GM10248 (cell line): ENCODE measurements around the gene HPS1.

Experiments
- CTCF ChIA-PET: fragments of 300-600 bp; sonication (Branson Sonifier 250); formaldehyde crosslinking; extraction: SDS; loops from one replicate; lab custom pipeline; 2021; ENCODE audit warnings: antibody characterized with exemption; lab: Yijun Ruan, JAX
- POLR2A ChIA-PET: fragments of 350-650 bp; sonication (Branson Sonifier 250); formaldehyde crosslinking; extraction: SDS; loops from one replicate; lab custom pipeline; 2020; ENCODE audit warnings: antibody characterized with exemption; lab: Yijun Ruan, JAX
- DNase-seq: peaks from one replicate; pipeline ENCODE4 v3.0.0; 2012; ENCODE audit errors: extremely low spot score
- TF ChIP-seq, protein P1 (sequence below): IDR thresholded peaks from 2 replicates; pipeline ENCODE4 v1.5.1; 2012; ENCODE audit warnings: mild to moderate bottlenecking, low read depth; ENCODE audit errors: extremely low read depth, missing control alignments, control extremely low read depth

The HPS1 gene

DNA sequence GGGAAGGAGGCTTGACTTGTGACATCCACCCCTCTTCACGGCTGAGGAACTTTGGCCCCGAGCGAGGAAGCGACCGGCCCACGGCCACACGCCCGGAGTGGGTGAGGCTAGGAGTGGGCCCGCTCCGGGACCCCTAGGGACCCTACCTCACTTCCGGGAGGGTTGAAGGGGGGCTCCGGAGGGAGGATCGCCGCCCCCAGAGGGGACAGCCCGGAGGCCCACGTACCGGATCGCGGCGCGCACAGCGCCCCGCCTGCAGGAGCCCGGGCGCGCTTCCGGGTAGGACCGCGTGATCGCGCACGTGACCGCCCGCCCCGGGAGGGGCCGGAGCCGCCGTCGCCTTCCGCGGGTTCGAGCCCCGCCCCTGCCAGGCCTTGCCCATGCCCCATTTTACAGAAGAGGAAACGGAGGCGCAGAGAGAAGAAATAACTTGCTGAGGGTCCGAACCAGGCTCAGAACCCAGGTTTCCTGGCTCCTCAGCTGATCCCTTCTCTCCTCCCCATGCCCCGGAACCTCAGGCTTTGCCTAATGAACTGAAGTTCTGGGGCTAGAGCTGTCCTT is at the start of gene HPS1:
Gene HPS1 (minus strand): TSS at position 275 of the 561 bp plus-strand sequence. CDS start 3,695 bp downstream, outside the sequence.
- CTCF ChIA-PET: interaction anchor here (1.2 to 3.2 kb wide), 4 partner anchors 11 to 276 kb away, joined by 3 to 10 read pairs (median 6); no protein-coding TSS in a partner anchor
- DNase-seq: peak; percentile 95
- TF ChIP-seq, protein P1, sequence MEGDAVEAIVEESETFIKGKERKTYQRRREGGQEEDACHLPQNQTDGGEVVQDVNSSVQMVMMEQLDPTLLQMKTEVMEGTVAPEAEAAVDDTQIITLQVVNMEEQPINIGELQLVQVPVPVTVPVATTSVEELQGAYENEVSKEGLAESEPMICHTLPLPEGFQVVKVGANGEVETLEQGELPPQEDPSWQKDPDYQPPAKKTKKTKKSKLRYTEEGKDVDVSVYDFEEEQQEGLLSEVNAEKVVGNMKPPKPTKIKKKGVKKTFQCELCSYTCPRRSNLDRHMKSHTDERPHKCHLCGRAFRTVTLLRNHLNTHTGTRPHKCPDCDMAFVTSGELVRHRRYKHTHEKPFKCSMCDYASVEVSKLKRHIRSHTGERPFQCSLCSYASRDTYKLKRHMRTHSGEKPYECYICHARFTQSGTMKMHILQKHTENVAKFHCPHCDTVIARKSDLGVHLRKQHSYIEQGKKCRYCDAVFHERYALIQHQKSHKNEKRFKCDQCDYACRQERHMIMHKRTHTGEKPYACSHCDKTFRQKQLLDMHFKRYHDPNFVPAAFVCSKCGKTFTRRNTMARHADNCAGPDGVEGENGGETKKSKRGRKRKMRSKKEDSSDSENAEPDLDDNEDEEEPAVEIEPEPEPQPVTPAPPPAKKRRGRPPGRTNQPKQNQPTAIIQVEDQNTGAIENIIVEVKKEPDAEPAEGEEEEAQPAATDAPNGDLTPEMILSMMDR: no peak
- POLR2A ChIA-PET: interaction anchor here (0.7 kb wide), 1 partner anchor 11 kb away, joined by 3 read pairs; no protein-coding TSS in a partner anchor

GRCh38 chr10:98492763-98493162 is 46.0 kb upstream of the HPS1 start:
- no peak for DNase-seq
- POLR2A ChIA-PET: no interaction called here
- TF ChIP-seq, protein P1: no peak

GRCh38 chr10:98489561-98490481 is 43.1 kb upstream of the HPS1 start:
- TF ChIP-seq, protein P1: no peak
- ChIA-PET CTCF (interaction anchor here (1.0 to 2.6 kb wide), 4 partner anchors 21 to 186 kb away, joined by 3 to 10 read pairs (median 4); no protein-coding TSS in a partner anchor), POLR2A (no interaction called here)
- DNase-seq: no peak

More at GRCh38 chr10:98492763-98493162, 46.0 kb upstream of the HPS1 start:
- CTCF ChIA-PET: no interaction called here

DNA sequence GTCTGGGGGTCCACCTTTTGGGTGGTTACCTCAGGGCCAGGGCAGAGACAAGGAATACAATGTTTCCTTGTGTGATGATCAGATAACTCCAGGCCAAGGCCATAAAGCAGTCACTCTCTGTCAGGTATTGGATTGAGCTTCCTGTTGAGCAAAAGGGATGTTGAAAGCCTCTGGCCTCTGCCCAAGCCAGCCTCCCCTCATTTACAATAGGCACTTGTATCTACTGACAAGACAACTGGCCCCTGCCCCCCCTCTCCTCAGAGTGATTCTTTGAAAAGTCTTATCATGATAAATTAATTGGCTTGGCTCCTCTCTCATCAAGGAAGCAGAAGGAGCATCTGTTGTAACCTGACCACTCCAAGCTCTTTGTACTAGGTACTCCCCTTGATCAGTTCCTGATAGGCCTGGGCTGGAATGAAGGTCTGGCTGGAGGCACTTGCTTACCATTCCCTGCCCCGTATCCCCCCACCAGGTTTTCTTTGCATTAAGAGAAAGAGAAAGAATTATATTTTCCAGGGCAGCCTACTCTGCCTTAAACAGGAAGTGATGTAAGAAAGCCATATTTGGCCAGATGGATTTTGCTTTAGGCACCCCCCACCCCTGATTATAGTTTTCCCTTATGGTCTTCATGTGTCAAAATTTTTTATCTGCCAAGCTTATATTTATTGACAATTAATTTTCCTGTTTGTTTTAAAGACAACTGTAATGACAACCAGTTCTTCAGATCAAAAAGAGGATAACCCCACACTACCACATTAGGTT is 42.1 kb upstream of the HPS1 start:
- ChIA-PET CTCF (interaction anchor here (0.8 to 2.6 kb wide), 6 partner anchors 9 to 187 kb away, joined by 3 to 10 read pairs (median 3); no protein-coding TSS in a partner anchor), POLR2A (no interaction called here)
- DNase-seq: no peak
- TF ChIP-seq, protein P1: no peak

DNA sequence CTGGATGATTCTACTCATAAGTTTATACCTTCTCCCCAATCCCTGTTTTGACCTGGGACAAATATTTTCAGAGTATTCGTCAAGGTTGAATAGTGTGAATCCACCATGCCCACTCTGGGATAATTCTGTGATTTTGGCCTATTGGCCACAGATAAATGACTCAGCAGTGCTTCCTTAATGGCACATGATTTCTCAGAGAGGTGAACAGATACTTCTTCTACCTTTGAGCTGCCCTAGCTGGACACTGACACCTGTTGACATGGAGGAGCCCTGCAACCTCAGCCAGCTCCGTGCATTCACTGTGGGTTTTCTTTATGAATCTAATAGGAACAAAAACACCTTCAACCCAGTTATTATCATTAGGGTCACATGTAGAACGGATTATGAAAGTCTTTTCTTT is 40.9 kb upstream of the HPS1 start:
- TF ChIP-seq, protein P1: no peak
- CTCF ChIA-PET: interaction anchor here (0.8 to 2.6 kb wide), 3 partner anchors 8 to 20 kb away, joined by 3 to 10 read pairs (median 3); no protein-coding TSS in a partner anchor
- no peak for DNase-seq
- POLR2A ChIA-PET: no interaction called here

DNA sequence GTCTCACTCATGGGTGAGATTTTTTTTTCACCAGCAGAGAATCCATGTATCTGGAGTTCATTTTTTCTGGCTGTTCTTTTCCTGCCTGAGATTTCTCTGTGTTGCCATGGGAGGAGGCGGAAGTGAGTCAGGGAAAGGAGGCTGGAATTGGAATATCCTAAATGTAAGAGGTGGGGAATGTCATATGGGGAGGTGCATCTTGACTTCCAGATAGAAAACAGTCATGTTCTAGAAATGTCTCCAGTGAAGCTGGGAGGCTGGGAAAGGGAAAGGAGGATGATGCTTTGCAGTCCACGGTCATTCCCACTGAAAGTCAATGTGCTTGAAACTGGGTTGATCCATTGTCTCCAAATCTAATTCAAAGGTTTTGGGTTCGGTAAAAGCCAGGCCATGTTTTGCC is 39.7 kb upstream of the HPS1 start:
- DNase-seq: no peak
- POLR2A ChIA-PET: no interaction called here
- CTCF ChIA-PET: no interaction called here
- TF ChIP-seq, protein P1: no peak
